IMR-90 (cell line): ENCODE data around the gene ZDHHC11B. TPM values are rescaled to one million over a fixed set of nuclear protein-coding genes. Genes with fewer than 3 reads are reported as not detected.

Experiments used
- ATAC-seq: fragments of 200-7000 bp; cut with Tn5 transposase; 2 replicates; pipeline ENCODE4 v1.9.1; 2020; ENCODE audit warnings: low read depth, mild to moderate bottlenecking, moderate library complexity
- BruUV-seq: library from RNA; stranded (reverse); fragments of 400-500 nt; replicated peaks from 2 replicates; lab custom pipeline; 2021; lab: Mats Ljungman, UMichigan
- CTCF ChIA-PET: fragments of 300-600 bp; formaldehyde crosslinking; extraction: SDS; loops from one replicate; lab custom pipeline; 2021; ENCODE audit warnings: antibody characterized with exemption; lab: Yijun Ruan, JAX
- POLR2A ChIA-PET: fragments of 300-600 bp; sonication (Branson Sonifier 250); formaldehyde crosslinking; loops from one replicate; lab custom pipeline; 2022; ENCODE audit warnings: antibody characterized with exemption; ENCODE audit not compliant: unreplicated experiment; lab: Charles Lee
- DNase-seq: peaks from one replicate; pipeline ENCODE4 v3.0.0; 2013
- H2AFZ ChIP-seq: replicated peaks from 2 replicates; pipeline ENCODE3; 2013; ENCODE audit warnings: low read length, mild to moderate bottlenecking; ENCODE audit not compliant: poor library complexity
- H2AK5ac ChIP-seq: 2 replicates; pipeline ENCODE4 v1.6.1; 2013; ENCODE audit warnings: low read depth, low read length, inconsistent platforms
- H2AK9ac ChIP-seq: replicated peaks from 2 replicates; pipeline ENCODE3; 2013; ENCODE audit warnings: mild to moderate bottlenecking, low read depth, low read length, moderate library complexity; ENCODE audit not compliant: poor library complexity
- H2BK120ac ChIP-seq: 2 replicates; pipeline ENCODE4 v1.6.1; 2013; ENCODE audit warnings: low read depth, low read length, inconsistent platforms
- H2BK15ac ChIP-seq: 3 replicates; pipeline ENCODE4 v1.6.1; 2013; ENCODE audit warnings: low read depth, low read length, inconsistent platforms
- H2BK20ac ChIP-seq: 2 replicates; pipeline ENCODE4 v1.6.1; 2013; ENCODE audit warnings: low read depth, mild to moderate bottlenecking, inconsistent platforms, low read length, moderate library complexity
- H2BK5ac ChIP-seq: 2 replicates; pipeline ENCODE4 v1.6.1; 2013; ENCODE audit warnings: mild to moderate bottlenecking, low read depth, low read length, inconsistent platforms; ENCODE audit not compliant: poor library complexity, severe bottlenecking
- H3K14ac ChIP-seq: replicated peaks from 2 replicates; pipeline ENCODE4 v1.6.1; 2013; ENCODE audit warnings: low read depth, low read length, inconsistent platforms
- H3K18ac ChIP-seq: 2 replicates; pipeline ENCODE4 v1.6.1; 2013; ENCODE audit warnings: low read depth, low read length, control low read depth
- H3K23ac ChIP-seq: 2 replicates; pipeline ENCODE4 v1.6.1; 2013; ENCODE audit warnings: low read depth, low read length, inconsistent platforms
- H3K27ac ChIP-seq: 2 replicates; pipeline ENCODE4 v1.5.1; 2013; ENCODE audit warnings: mild to moderate bottlenecking, control low read depth, low read length; ENCODE audit not compliant: insufficient read depth
- H3K27me3 ChIP-seq: 2 replicates; pipeline ENCODE4 v1.6.1; 2013; ENCODE audit warnings: low read length; ENCODE audit not compliant: control insufficient read depth, insufficient read depth
- H3K36me3 ChIP-seq: 2 replicates; pipeline ENCODE4 v1.6.1; 2013; ENCODE audit warnings: low read length, mixed read lengths; ENCODE audit not compliant: control insufficient read depth, insufficient read depth
- H3K4ac ChIP-seq: 2 replicates; pipeline ENCODE4 v1.6.1; 2013; ENCODE audit warnings: low read depth, low read length, inconsistent platforms
- H3K4me1 ChIP-seq: 2 replicates; pipeline ENCODE4 v1.6.1; 2013; ENCODE audit warnings: low read length, mixed read lengths; ENCODE audit not compliant: control insufficient read depth, insufficient read depth
- H3K4me2 ChIP-seq: 2 replicates; pipeline ENCODE4 v1.6.1; 2013; ENCODE audit warnings: low read depth, mild to moderate bottlenecking, control low read depth, low read length, moderate library complexity
- H3K4me3 ChIP-seq: 2 replicates; pipeline ENCODE4 v1.5.1; 2013; ENCODE audit warnings: low read depth, mild to moderate bottlenecking, control low read depth, low read length, moderate library complexity; ENCODE audit not compliant: insufficient read depth
- H3K56ac ChIP-seq: 2 replicates; pipeline ENCODE4 v1.6.1; 2013; ENCODE audit warnings: low read length, inconsistent platforms; ENCODE audit not compliant: insufficient read depth; ENCODE audit errors: extremely low read depth
- H3K79me1 ChIP-seq, 2 experiments: 2 replicates each; pipeline ENCODE4 v1.6.1; 2013; ENCODE audit warnings: low read length in 2 of 2, inconsistent platforms in 1 of 2, low read depth in 1 of 2
- H3K9ac ChIP-seq: 2 replicates; pipeline ENCODE4 v1.6.1; 2013; ENCODE audit warnings: low read depth, low read length, control low read depth
- H3K9me1 ChIP-seq: 2 replicates; pipeline ENCODE4 v1.6.1; 2013; ENCODE audit warnings: low read length, inconsistent platforms; ENCODE audit not compliant: insufficient read depth
- H3K9me3 ChIP-seq: 2 replicates; pipeline ENCODE4 v1.6.1; 2013; ENCODE audit warnings: low read length; ENCODE audit not compliant: control insufficient read depth, insufficient read depth
- H4K20me1 ChIP-seq: 2 replicates; pipeline ENCODE4 v1.6.1; 2013; ENCODE audit warnings: low read length, inconsistent platforms; ENCODE audit not compliant: insufficient read depth
- H4K5ac ChIP-seq: 2 replicates; pipeline ENCODE4 v1.6.1; 2013; ENCODE audit warnings: mild to moderate bottlenecking, low read depth, low read length, control low read depth
- H4K8ac ChIP-seq, 2 experiments: 2 replicates each; pipeline ENCODE4 v1.6.1; 2013; ENCODE audit warnings: low read depth in 2 of 2, low read length in 2 of 2, control low read depth in 1 of 2, inconsistent platforms in 1 of 2
- H4K91ac ChIP-seq: 2 replicates; pipeline ENCODE4 v1.6.1; 2013; ENCODE audit warnings: low read depth, low read length, inconsistent platforms; ENCODE audit not compliant: insufficient read depth
- BHLHE40 ChIP-seq: fragments of 150-350 bp; IDR thresholded peaks from 2 replicates; pipeline ENCODE4 v1.6.1; 2016; ENCODE audit warnings: mild to moderate bottlenecking, low read depth, low read length
- CHD1 ChIP-seq: IDR thresholded peaks from 2 replicates; pipeline ENCODE4 v1.6.1; 2012; ENCODE audit warnings: low read depth, low read length, improper control_type of control experiment
- FOS ChIP-seq: fragments of 150-350 bp; IDR thresholded peaks from 2 replicates; pipeline ENCODE4 v1.6.1; 2016; ENCODE audit warnings: low read depth, low read length
- MAFK ChIP-seq: IDR thresholded peaks from 2 replicates; pipeline ENCODE4 v1.6.1; 2012; ENCODE audit warnings: low read depth, low read length, improper control_type of control experiment
- MXI1 ChIP-seq: IDR thresholded peaks from 2 replicates; pipeline ENCODE4 v1.6.1; 2012; ENCODE audit warnings: low read depth, mild to moderate bottlenecking, low read length, moderate library complexity, borderline replicate concordance
- RCOR1 ChIP-seq: IDR thresholded peaks from 2 replicates; pipeline ENCODE4 v1.6.1; 2012; ENCODE audit warnings: mild to moderate bottlenecking, low read length, improper control_type of control experiment; ENCODE audit not compliant: insufficient replicate concordance
- WGBS, 2 experiments: methylation state at CpG; one replicate each; pipeline versions ENCODE4 v1.1.5 to v1.1.7; 2013; ENCODE audit warnings: missing lambda C conversion rate in 2 of 2; ENCODE audit not compliant: insufficient read length in 1 of 2; ENCODE audit errors: extremely low coverage in 2 of 2; 5-methylcytosine and 5-hydroxymethylcytosine counted together
- dilution Hi-C: fragments of 300-500 bp; cut with HindIII; formaldehyde crosslinking; loops from one replicate; pipeline ENCODE4 v1.14.3; 2018; ENCODE audit warnings: low sequenced_read_pairs; ENCODE audit not compliant: unreplicated experiment
- in situ Hi-C: fragments of 300-500 bp; cut with MboI; formaldehyde crosslinking; loops from 3 replicates; pipeline ENCODE4 v1.14.3; 2019; ENCODE audit warnings: low sequenced_read_pairs, inconsistent platforms, mixed read lengths
- intact Hi-C: fragments of 100-400 bp; cut with micrococcal nuclease; formaldehyde crosslinking; loops from 2 replicates; pipeline ENCODE4 v1.10.0; 2022
- polyA plus RNA-seq, 3 experiments: library from polyadenylated mRNA; depleted of rRNA; stranded (reverse); fragments of >200 nt; gene quantifications; 2 replicates each; pipeline ENCODE4 v1.2.3, GENCODE V29; 2012; ENCODE audit warnings: low replicate concordance in 1 of 3
- total RNA-seq: library from RNA; depleted of rRNA; stranded (reverse); fragments of >200 nt; gene quantifications from 2 replicates; pipeline ENCODE4 v1.2.3, GENCODE V29; 2012
- TF ChIP-seq, protein P1 (sequence below): fragments of 150-350 bp; IDR thresholded peaks from 2 replicates; pipeline ENCODE4 v1.6.1; 2016; ENCODE audit warnings: low read depth, mild to moderate bottlenecking, low read length, moderate library complexity, borderline replicate concordance

The ZDHHC11B gene
- total and polyA plus RNA-seq, 2 of the 4 experiments (the other 2 are of a cell fraction), result 0.12 TPM; not detected in 1

DNA sequence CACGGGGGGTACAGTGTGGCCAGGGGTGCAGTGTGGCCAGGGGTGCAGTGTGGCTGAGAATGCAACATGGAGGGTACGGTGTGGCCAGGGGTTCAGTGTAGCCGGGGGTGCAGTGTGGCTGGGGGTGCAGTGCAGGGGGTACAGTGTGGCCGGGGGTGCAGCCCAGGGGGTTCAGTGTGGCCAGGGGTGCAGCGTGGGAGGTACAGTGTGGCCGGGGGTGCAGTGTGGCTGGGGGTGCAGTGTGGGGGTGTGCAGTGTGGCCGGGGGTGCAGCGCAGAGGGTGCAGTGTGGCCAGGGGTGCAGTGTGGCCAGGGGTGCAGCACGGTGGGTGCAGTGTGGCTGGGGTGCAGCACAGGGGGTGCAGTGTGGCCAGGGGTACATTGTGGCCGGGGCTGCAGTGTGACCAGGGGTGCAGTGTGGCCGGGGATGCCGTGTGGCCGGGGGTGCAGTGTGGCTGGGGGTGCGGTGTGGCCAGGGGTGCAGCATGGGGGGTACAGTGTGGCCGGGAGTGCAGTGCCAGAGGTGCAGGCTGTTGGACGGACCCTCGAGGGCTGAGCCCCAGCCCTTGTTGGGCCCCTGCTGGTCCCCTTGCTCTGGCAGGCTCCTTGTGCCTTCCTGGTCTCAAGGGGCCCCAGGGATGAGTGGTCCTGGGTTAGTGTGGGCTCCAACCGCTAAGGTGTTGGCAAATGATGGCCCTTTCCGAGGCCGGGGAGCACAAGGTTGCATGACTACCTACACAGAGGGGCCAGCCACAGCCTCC, 109.2 kb downstream of the ZDHHC11B start:
- Histone ChIP-seq H3K9ac (no peak overlapping the region), H2BK20ac (no peak overlapping the region), H3K23ac (no peak overlapping the region), H2AK9ac (no peak overlapping the region), H4K91ac (no peak overlapping the region), H3K14ac (no peak overlapping the region), H2BK5ac (no peak overlapping the region), H3K79me1 (no peaks in the 10 kb centered on the region), H2BK120ac (no peak overlapping the region), H2BK15ac (no peak overlapping the region), H3K4me1 (no peaks in the 10 kb centered on the region; the same call in 1 of the 2 replicates), H3K9me3 (no peaks in the 10 kb centered on the region), H3K18ac (no peak overlapping the region), H4K20me1 (no peaks in the 10 kb centered on the region), H3K4ac (no peak overlapping the region), H3K27me3 (peaks cover 15% of the 10 kb centered on the region; the same call in 1 of the 2 replicates), H4K8ac (no peak overlapping the region), H2AFZ (no peak overlapping the region), H4K5ac (no peak overlapping the region), H2AK5ac (no peak overlapping the region), H3K4me2 (no peak overlapping the region), H3K4me3 (no peak overlapping the region), H3K9me1 (no peaks in the 10 kb centered on the region), H3K36me3 (no peaks in the 10 kb centered on the region), H3K27ac (no peak overlapping the region), H3K56ac (no peak overlapping the region)
- WGBS, 2 experiments, result 87% methylated on average over 8 of the region's 20 CpGs; no CpG with 5 or more reads in 1 of the 2 experiments
- POLR2A ChIA-PET, result no interaction called here
- TF ChIP-seq MAFK (no peak), FOS (no peak), MXI1 (no peak), RCOR1 (no peak), CHD1 (no peak), BHLHE40 (no peak)
- TF ChIP-seq, protein P1, sequence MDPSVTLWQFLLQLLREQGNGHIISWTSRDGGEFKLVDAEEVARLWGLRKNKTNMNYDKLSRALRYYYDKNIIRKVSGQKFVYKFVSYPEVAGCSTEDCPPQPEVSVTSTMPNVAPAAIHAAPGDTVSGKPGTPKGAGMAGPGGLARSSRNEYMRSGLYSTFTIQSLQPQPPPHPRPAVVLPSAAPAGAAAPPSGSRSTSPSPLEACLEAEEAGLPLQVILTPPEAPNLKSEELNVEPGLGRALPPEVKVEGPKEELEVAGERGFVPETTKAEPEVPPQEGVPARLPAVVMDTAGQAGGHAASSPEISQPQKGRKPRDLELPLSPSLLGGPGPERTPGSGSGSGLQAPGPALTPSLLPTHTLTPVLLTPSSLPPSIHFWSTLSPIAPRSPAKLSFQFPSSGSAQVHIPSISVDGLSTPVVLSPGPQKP, result no peak
- CTCF ChIA-PET, result no interaction called here
- in situ Hi-C loops, result no loop called here
- dilution Hi-C loops, result no loop called here
- intact Hi-C loops, result no loop called here
- BruUV-seq, result no TSS peak
- ATAC-seq (no peak), DNase-seq (no peak)
